HG03196 (cell line): Measurements from ENCODE around the gene TMED4.

Source experiments
- ATAC-seq: cut with Tn5 transposase; IDR thresholded peaks from one replicate; pipeline ENCODE4 v1.9.1; 2021; ENCODE audit not compliant: unreplicated experiment

Gene TMED4

GRCh38 chr7:44581879-44582603 is at the start of gene TMED4:
TMED4 (minus strand) TSS chr7:44582231; CDS start chr7:44582206, 25 bp downstream.
- peak; percentile 79 for ATAC-seq

- no peak for ATAC-seq
These were observed 49.6 kb upstream of the TMED4 start for GRCh38 chr7:44631458-44632115.

DNA sequence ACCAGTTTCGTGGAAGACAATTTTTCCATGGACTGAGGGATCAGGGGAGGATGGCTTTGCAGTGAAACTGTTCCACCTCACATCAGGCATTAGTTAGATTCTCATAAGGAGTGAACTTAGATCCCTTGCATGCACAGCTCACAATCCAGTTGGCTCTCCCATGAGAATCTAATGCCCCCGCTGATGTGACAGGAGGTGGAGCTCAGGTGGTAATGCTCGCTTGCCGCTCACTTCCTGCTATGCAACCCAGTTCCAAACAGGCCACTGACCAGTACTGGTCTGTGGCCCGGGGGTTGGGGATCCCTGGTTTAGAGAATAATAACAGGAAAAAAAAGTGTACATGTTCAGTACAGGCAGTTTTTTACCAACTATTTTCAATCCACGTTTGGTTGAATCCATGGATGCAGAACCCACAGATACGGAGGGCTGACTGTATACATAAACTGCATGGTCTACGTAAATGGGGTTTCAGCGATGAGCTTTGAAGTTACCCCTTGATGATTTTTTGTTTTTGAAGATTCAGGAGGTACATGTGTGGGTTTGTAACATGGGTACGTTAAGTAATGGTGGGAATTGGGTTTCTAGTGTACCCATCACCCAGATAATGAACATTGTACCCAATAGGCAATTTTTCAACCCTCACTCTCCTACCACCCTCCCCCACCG is 48.9 kb upstream of the TMED4 start:
- no peak for ATAC-seq

DNA sequence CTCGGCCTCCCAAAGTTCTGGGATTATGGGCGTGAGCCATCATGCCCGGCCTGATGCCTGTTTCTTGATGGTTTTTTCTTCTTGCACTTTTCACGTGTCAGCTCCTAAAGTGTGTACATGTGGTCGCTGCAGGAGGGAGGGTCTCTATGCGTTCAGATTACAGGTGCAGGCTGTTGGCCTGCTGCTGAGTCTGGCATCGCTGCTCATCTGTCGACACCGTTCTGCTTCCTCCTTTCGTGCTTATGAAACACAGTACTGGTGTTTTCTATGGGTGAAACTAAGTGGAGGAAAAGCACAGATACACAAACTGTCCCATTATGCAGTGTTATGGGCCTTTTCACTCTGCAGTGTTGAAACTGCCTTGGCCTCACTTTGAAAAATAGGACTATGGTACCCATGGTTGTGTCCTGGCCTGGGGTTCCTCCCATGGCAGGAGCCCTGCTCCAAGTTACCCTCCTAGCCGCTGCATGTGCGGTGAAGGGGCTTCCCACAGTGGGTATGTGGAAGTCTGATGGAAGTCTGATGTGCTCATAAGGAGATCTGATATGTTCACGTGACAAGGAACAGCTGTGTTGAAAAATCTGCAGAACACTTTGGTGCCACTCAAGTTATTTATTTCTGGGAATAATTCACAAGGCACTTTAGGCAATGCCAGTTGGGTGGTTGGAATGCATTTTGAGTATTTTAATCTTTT is 47.9 kb upstream of the TMED4 start:
- peak; percentile 33 for ATAC-seq

DNA sequence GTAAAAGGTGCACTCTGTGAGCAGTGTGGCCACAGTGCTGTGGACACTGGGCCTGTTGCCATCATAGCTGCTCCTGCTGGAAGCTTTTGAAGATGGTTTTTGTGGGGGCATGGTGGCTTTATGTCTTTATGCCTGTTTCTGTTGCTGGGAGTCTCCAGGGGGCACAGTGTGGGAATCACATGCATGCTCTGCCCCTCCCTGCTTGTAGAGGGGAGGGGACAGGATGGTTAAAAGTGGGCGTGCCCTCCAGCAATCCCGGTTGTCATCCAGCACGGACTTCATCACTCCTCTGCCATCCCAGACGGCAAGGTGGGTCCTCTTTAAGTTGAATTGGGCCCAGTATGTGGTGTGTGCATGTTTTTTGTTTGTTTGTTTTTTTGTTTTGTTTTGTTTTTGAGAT is 44.6 kb upstream of the TMED4 start:
- no peak for ATAC-seq

- no peak for ATAC-seq
These were observed 43.8 kb upstream of the TMED4 start for GRCh38 chr7:44625526-44626471.

DNA sequence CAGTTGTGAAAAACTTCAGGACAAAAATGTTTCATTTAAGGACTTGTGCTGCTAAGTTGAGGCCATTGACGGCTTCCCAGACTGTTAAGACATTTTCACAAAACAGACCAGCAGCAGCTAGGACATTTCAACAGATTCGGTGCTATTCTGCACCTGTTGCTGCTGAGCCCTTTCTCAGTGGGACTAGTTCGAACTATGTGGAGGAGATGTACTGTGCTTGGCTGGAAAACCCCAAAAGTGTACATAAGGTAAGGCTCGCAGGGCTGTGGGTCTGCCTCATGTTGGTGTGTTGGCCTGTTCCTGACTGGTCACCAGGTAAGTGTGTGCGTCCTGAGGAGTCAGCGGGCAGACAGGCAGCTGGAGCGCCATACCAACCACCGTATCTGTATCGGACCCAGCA is 42.3 kb upstream of the TMED4 start:
- ATAC-seq = no peak

DNA sequence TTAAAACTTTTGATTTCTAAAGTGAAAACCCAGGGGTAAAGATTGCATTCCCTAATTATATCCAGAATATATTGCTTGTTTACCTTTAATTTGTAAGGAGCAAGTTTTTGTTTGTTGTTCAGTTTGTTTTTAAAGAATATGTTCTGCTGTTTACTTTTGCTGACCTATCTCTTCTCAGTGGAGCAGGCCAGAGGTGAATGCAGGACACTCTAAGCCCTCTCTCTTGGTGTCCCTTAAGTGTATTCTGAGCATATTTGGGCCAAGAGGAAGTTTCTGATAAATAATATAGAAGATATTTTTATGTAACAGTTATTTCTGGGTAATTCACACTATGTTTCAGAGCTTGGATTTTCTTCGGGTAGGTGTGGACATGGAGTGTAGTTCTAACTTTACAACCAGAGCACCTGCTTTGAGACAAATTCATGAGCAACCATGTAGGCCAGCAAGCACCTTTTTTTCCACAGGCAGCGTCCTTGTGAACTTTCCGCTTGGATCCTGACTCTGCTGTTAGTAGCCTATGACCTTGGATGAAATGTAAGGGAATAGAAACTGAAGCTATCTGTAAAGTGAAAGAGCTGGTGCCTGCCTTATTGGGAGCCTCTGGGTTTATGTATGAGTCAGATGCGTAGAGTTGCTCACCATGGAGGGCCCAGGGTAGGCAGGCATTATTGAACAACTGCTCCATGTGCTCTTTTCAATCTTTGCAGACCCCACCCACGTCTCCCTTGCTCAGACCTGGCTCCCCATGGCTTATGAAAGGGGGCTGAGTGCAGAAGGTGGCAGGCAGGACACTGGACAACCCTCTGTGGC is 40.5 kb upstream of the TMED4 start:
- peak; percentile 62 for ATAC-seq

DNA sequence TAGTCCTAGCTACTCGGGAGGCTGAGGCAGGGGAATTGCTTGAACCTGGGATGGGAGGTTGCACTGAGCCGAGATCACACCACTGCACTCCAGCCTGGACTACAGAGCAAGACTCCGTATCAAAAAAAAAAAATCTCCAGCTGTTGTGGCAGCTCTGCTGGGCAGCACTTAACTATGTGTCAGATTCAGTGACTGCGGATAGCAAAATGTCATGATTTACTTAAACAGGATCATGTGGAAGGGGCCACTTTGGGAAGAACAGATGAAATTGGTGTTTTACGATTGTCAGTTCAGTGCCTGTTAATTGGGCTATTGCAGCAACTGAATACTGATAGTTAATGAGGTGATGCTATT is 39.7 kb upstream of the TMED4 start:
- ATAC-seq = no peak

- ATAC-seq = no peak
These were observed 39.2 kb upstream of the TMED4 start for GRCh38 chr7:44621034-44621749.

DNA sequence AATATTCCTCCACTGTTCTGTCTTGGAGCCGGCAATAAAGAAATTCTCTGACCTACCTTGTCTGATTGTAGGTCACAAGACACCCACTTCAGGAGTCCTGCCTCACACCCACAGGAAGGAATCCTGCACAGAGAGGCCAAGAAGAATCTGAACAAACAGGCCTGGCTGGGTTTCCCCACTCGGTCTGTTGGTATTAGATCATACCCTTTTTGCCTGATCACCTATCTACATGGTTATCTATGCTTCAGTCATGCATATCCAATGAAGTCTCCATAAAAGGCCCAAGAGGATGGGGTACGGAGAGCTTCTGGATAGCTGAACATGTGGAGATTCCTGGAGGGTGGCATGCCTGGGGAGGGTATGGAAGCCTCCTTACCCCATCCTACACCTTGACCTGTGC is 36.7 kb upstream of the TMED4 start:
- peak; percentile 34 for ATAC-seq

DNA sequence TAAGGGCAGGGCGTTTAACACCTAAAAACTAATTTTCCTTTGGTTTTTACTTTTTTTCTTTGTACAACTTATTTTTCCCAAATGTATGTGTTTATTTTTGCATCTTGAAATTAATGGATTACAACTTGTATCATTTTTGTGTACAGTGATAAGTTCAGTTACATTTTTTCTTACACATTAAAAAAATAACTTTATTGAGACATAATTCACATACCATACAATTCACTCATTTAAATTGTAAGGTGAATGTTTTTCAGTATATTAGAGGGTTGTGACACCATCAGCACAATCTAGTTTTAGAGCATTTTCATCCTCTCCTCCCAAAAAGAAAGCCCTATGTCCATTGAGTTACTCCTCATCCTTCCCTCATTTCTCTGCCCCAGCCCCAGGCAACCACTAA is 36.0 kb upstream of the TMED4 start:
- ATAC-seq = no peak

- ATAC-seq = no peak
These were observed 35.3 kb upstream of the TMED4 start for GRCh38 chr7:44617225-44617890.

- no peak for ATAC-seq
These were observed 34.5 kb upstream of the TMED4 start for GRCh38 chr7:44616545-44616944.

DNA sequence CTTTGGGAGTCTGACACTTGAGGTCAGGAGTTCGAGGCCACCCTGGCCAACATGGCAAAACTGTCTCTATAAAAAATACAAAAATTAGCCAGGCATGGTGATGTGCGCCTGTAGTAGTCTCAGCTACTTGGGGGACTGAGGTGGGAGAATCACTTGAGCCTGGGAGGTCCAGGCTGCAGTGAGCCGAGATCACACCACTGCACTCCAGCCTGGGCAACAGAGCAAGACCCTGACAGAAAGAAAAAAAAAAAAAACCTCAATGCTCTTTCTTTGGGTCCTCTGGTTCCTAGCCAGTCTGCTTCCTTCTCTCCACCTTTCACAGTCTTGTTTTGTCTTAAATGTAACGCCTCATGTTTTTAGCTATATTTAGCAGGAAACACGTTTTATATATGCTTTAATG is 33.8 kb upstream of the TMED4 start:
- ATAC-seq = no peak

- no peak for ATAC-seq
These were observed 33.1 kb upstream of the TMED4 start for GRCh38 chr7:44615149-44615611.

GRCh38 chr7:44609829-44610228 is 27.8 kb upstream of the TMED4 start:
- ATAC-seq = no peak

- ATAC-seq = no peak
These were observed 27.1 kb upstream of the TMED4 start for GRCh38 chr7:44608916-44609648.
